ENCODE data around the gene CDH2. TPM values are rescaled to one million over a fixed set of nuclear protein-coding genes. Genes with fewer than 3 reads are reported as not detected.

The CDH2 gene
- total RNA-seq, 1 donor from 2014 or later = 22.8 TPM

GRCh38 chr18:28073658-28074057, 103.3 kb downstream of the CDH2 start:
- DNase-seq (ENCODE audit: low spot score in 2 of 2) = no peak
- Histone ChIP-seq H3K36me3 (no peaks in the 10 kb centered on the region), H3K27me3 (no peaks in the 10 kb centered on the region), H3K4me3 (no peak overlapping the region), H3K27ac (no peak overlapping the region), H3K9me3 (no peaks in the 10 kb centered on the region), H3K4me1 (no peaks in the 10 kb centered on the region)
- no peak for TF ChIP-seq CTCF (IDR thresholded peaks at IDR 0.05)
- intact Hi-C loops (cut with DNase I) = no loop called here

- intact Hi-C loops (cut with DNase I) = no loop called here
- Histone ChIP-seq H3K27ac (no peak overlapping the region), H3K27me3 (no peaks in the 10 kb centered on the region), H3K36me3 (no peaks in the 10 kb centered on the region), H3K9me3 (no peaks in the 10 kb centered on the region), H3K4me3 (no peak overlapping the region), H3K4me1 (no peaks in the 10 kb centered on the region)
- TF ChIP-seq CTCF (IDR thresholded peaks at IDR 0.05) = no peak
- DNase-seq (ENCODE audit: low spot score in 2 of 2) = no peak
Observed at GRCh38 chr18:28071199-28071598, 105.7 kb downstream of the CDH2 start.

GRCh38 chr18:28068207-28068606, 108.7 kb downstream of the CDH2 start:
- Histone ChIP-seq H3K9me3 (no peaks in the 10 kb centered on the region), H3K4me1 (no peaks in the 10 kb centered on the region), H3K4me3 (no peak overlapping the region), H3K36me3 (no peaks in the 10 kb centered on the region), H3K27ac (no peak overlapping the region), H3K27me3 (no peaks in the 10 kb centered on the region)
- intact Hi-C loops (cut with DNase I) = no loop called here
- no peak for TF ChIP-seq CTCF (IDR thresholded peaks at IDR 0.05)
- no peak for DNase-seq (ENCODE audit: low spot score in 2 of 2)

GRCh38 chr18:28067346-28067745, 109.6 kb downstream of the CDH2 start:
- Histone ChIP-seq H3K27ac (no peak overlapping the region), H3K36me3 (no peaks in the 10 kb centered on the region), H3K27me3 (no peaks in the 10 kb centered on the region), H3K9me3 (no peaks in the 10 kb centered on the region), H3K4me3 (no peak overlapping the region), H3K4me1 (no peaks in the 10 kb centered on the region)
- DNase-seq (ENCODE audit: low spot score in 2 of 2) = no peak
- no peak for TF ChIP-seq CTCF (IDR thresholded peaks at IDR 0.05)
- intact Hi-C loops (cut with DNase I) = no loop called here

GRCh38 chr18:28065793-28066186, 111.1 kb downstream of the CDH2 start:
- no peak for TF ChIP-seq CTCF (IDR thresholded peaks at IDR 0.05)
- no peak for DNase-seq (ENCODE audit: low spot score in 2 of 2)

More at GRCh38 chr18:28065793-28066186, 111.1 kb downstream of the CDH2 start:
- no peaks in the 10 kb centered on the region for H3K9me3 ChIP-seq
- H3K4me3 ChIP-seq = no peak overlapping the region
- intact Hi-C loops (cut with DNase I) = no loop called here
- H3K4me1 ChIP-seq = no peaks in the 10 kb centered on the region
- H3K36me3 ChIP-seq = no peaks in the 10 kb centered on the region
- no peaks in the 10 kb centered on the region for H3K27me3 ChIP-seq
- no peak overlapping the region for H3K27ac ChIP-seq
